ENCODE measurements around the gene YTHDF2.
"Not testable (repeated sequence)": the region's sequence is repeated elsewhere in the genome, so short reads cannot be mapped to it uniquely, and the experiment has no call there.

YTHDF2 gene

DNA sequence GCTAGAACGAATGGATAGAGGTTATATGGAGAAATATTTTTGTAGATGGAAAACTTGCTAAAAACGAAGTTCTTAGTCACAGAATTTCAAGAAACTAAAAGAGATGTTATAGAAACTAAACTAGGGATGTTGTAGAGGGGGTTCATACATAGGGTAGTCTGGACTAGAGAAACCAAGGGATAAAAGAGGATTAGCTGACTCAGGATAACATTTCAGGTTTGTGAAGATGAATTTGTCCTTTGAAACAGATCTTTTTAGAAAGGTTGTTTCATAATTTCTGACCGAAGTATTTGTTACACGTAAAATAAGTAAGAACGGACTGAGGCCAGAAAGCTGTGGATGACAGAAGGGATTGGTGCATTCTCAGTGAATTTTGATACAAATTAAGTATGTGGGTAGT is 13.6 kb downstream of the YTHDF2 start:
- H3K9me3 Mint-ChIP-seq, result no peaks in the 10 kb centered on the region
- peaks cover 13% of the 10 kb centered on the region for H3K36me3 Mint-ChIP-seq
- H3K27ac Mint-ChIP-seq, result no peak overlapping the region
- H3K27me3 Mint-ChIP-seq, result no peaks in the 10 kb centered on the region
- peaks cover 66% of the 10 kb centered on the region for H3K4me1 Mint-ChIP-seq
- H3K4me3 Mint-ChIP-seq, result peak overlapping the region; percentile 49

DNA sequence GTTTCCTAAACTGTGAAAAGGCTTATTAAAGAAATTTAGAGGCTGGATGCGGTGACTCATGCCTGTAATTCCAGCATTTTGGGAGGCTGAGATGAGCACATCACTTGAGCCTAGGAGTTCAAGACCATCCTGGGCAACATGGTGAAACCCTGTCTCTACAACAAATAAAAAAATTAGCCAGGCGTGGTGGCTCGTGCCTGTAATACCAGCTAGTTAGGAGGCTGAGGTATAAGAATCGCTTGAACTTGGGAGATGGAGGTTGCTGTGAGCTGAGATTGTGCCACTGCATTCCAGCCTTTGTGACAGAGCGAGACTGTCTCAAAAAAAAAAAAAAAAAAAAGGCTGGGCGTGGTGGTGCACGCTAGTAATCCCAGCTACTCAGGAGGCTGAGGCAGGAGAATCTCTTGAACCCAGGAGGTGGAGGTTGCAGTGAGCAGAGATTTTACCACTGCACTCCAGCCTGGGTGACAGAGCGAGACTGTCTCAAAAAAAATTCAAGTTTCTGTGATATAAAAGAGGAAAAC is 14.1 kb downstream of the YTHDF2 start:
- not testable (repeated sequence) for H3K4me3 Mint-ChIP-seq, H3K27me3 Mint-ChIP-seq, H3K9me3 Mint-ChIP-seq, H3K27ac Mint-ChIP-seq
- H3K4me1 Mint-ChIP-seq, result peaks cover 65% of the 10 kb centered on the region
- peaks cover 13% of the 10 kb centered on the region for H3K36me3 Mint-ChIP-seq

DNA sequence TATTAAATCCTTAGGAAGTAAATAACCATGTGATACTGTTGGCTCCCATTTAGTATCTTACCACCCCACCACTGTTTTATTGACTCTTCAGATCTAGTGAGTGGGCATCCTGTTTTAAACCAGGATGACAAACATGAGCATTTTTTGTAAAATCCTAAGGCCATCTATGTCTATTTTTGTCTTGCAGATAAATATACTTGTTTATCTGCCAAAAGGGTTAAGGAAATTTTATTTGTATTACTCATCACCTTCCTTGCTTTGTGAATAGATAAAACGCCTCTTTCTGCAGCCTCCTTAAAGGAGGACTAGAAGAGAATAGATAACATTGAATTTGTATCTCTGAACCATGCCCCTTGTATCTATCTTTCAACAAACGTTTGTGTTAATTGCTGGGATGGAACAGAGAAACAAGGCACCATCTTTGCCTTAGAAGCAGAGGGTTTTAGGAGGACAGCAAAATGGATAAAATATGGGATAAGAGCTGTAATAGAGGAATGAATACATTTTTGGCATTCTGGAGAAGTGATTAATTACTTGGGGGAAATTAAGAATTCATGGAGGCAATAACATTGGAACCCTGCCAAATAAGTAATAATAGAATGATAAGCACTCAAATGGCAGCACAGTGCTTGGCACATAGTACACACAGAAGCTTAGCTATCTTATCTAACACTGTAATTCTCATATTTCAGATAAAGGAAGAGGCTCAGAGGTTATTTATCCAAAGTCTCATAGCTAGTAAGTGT is 14.7 kb downstream of the YTHDF2 start:
- Mint-ChIP-seq H3K27ac (no peak overlapping the region), H3K4me1 (peaks cover 60% of the 10 kb centered on the region), H3K9me3 (no peaks in the 10 kb centered on the region), H3K27me3 (no peaks in the 10 kb centered on the region), H3K36me3 (peaks cover 11% of the 10 kb centered on the region), H3K4me3 (peak overlapping the region; percentile 56)

DNA sequence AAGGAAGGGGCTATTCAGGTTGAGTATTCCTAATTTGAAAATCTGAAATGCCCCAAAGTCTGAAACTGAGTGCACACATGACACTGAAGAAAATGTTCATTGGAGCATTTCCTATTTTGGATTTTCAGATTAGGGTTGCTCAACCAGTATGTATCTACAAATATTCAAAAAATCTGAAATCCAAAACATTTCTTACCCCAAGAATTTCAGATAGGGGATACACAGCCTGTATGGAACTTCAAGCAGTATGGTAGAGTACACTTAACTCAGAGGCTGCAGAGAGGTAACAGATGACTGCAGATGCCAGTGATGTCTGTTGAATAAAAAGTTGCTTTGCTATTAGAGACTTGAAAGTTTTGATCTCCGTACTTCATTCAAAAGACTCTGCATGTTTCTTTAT is 19.0 kb downstream of the YTHDF2 start:
- H3K9me3 Mint-ChIP-seq, result no peaks in the 10 kb centered on the region
- H3K36me3 Mint-ChIP-seq, result peaks cover 10% of the 10 kb centered on the region
- H3K4me1 Mint-ChIP-seq, result peaks cover 49% of the 10 kb centered on the region
- H3K27ac Mint-ChIP-seq, result no peak overlapping the region
- H3K4me3 Mint-ChIP-seq, result no peak overlapping the region
- no peaks in the 10 kb centered on the region for H3K27me3 Mint-ChIP-seq

DNA sequence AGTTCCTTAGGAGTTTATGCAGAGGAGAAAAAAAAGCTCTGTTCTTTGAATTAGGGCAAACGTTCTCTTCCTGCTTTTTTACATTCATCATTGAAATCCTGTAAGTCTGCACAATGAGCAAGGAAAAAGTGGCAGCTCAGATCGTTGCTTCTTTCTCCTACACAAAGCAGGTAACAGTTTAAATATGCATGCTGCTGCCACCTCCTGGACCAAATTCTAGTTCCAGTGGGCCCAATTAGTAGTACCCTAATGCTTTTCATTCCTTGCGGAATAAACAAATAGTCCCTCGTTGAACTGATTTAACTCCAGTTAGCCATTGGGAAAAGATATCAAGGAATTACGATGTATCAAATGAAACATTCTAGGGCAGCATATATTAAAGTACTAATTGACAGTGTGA is 20.1 kb downstream of the YTHDF2 start:
- H3K4me3 Mint-ChIP-seq, result peak overlapping the region; percentile 27
- no peaks in the 10 kb centered on the region for H3K9me3 Mint-ChIP-seq
- no peaks in the 10 kb centered on the region for H3K27me3 Mint-ChIP-seq
- peaks cover 5% of the 10 kb centered on the region for H3K36me3 Mint-ChIP-seq
- peaks cover 43% of the 10 kb centered on the region for H3K4me1 Mint-ChIP-seq
- no peak overlapping the region for H3K27ac Mint-ChIP-seq

DNA sequence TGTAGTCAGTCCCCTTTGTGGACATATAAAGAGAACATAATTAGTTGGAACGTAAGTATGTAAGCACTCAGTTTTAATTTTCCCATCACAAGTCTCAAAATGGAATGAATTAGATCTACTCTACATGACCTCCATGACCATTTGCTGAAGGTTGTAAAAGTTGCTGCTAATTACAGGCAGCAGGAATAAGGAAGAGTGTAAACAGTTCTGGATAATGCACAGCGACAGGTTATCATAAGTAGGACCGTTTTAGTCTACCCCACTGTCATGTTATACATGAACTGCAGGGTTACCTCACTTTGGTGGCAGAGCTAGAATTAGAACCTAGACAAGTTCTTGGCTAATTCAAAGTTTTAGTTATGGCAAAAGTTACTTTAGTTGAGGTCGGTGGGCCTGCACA is 21.7 kb downstream of the YTHDF2 start:
- H3K27ac Mint-ChIP-seq, result no peak overlapping the region
- peaks cover 30% of the 10 kb centered on the region for H3K4me1 Mint-ChIP-seq
- no peaks in the 10 kb centered on the region for H3K9me3 Mint-ChIP-seq
- no peak overlapping the region for H3K4me3 Mint-ChIP-seq
- H3K27me3 Mint-ChIP-seq, result no peaks in the 10 kb centered on the region
- H3K36me3 Mint-ChIP-seq, result peaks cover 3% of the 10 kb centered on the region

DNA sequence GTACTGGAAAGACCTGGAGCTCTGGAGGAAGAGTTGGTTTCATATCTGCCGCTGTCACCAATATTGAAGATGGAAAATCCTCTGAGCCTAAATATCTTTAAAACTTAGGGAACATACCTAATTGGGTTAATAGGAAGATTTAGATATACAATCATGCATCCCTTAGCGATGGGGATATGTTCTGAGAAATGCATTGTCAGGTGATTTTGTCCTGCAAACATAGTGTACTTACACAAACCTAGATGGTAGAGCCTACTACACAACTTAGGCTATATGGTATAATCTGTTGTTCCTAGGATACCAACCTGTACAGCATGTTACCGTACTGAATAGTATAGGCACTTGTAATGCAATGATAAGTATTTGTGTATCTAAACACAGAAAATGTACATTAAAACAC is 22.5 kb downstream of the YTHDF2 start:
- Mint-ChIP-seq H3K27ac (no peak overlapping the region), H3K36me3 (peaks cover 3% of the 10 kb centered on the region), H3K4me3 (no peak overlapping the region), H3K9me3 (no peaks in the 10 kb centered on the region), H3K27me3 (no peaks in the 10 kb centered on the region), H3K4me1 (peaks cover 22% of the 10 kb centered on the region)

DNA sequence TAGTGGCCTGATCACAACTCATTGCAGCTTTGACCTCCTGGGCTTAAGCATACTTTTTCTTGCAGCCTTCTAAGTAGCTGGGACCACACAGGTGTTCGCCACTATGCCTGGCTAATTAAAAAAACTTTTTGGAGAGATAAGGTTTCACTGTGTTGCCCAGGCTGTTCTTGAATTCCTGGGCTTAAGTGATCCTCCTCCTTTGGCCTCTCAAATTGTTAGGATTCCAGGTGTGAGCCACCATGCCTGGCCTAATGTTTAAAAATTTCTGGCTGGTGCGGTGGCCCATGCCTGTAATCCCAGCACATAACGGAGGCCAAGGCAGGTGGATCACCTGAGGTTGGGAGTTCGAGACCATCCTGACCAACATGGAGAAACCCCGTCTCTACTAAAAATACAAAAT is 24.4 kb downstream of the YTHDF2 start:
- Mint-ChIP-seq H3K4me3 (no peak overlapping the region), H3K9me3 (no peaks in the 10 kb centered on the region), H3K27ac (no peak overlapping the region), H3K4me1 (peaks cover 33% of the 10 kb centered on the region), H3K36me3 (peaks cover 5% of the 10 kb centered on the region), H3K27me3 (no peaks in the 10 kb centered on the region)

DNA sequence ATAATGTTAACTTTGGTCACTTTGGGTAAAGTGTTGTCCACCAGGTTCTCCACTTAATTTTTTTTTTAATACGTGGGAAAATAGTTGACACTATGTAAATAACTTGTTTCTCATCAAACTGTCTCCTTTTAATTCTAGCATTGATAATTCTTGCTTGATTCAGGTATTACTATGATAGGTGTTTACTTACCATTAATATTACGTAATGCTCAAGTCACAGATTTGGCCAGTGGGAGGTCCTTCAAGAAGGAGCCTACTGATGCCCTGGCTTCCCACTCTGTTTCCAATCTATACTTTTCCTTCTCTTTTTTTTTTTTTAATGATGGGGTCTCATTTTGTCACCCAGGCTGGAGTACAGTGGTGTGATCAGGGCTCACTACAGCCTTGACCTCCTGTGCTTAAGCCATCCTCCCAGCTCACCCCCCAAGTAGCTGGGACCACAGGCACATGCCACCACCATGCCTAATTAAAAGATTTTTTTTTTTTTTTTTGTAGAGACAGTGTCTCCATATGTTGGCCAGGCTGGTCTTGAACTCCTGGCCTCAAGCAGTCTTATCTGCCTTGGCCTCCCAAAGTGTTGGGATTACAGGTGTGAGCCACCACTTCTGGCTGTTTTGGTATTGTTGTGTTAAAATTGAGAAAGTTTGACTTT is 29.9 kb downstream of the YTHDF2 start:
- Mint-ChIP-seq H3K27me3 (no peaks in the 10 kb centered on the region), H3K36me3 (peaks cover 4% of the 10 kb centered on the region), H3K9me3 (no peaks in the 10 kb centered on the region), H3K27ac (no peak overlapping the region), H3K4me1 (peaks cover 19% of the 10 kb centered on the region), H3K4me3 (no peak overlapping the region)

DNA sequence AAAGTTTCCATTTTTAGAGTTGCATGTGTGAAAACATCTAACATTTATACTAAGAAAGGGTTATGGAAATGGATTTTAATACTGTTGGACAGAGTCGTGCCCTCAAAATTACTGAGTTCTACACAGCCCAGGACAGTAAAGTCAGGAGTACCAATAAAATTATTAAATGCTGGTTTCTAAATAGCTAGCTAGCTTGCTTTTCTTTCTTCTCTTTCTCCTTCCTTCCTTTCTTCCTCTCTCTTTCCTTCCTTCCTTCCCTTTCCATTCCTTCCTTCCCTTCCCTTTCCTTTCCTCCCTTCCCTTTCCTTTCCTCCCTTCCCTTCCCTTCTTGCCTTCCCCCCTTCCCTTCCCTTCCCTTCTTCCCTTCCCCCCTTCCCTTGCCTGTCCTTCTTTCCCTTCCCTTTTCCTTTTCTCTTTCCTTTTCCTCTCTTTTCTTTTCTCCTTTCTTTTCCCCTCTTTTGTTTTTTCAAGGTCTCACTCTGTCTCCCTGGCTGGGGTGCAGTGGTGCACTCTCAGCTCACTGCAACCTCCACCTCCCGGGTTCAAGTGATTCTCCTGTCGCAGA is 33.9 kb downstream of the YTHDF2 start:
- Mint-ChIP-seq H3K27me3 (no peaks in the 10 kb centered on the region), H3K27ac (no peak overlapping the region), H3K4me3 (no peak overlapping the region), H3K36me3 (peaks cover 1% of the 10 kb centered on the region), H3K9me3 (no peaks in the 10 kb centered on the region), H3K4me1 (peaks cover 17% of the 10 kb centered on the region)

DNA sequence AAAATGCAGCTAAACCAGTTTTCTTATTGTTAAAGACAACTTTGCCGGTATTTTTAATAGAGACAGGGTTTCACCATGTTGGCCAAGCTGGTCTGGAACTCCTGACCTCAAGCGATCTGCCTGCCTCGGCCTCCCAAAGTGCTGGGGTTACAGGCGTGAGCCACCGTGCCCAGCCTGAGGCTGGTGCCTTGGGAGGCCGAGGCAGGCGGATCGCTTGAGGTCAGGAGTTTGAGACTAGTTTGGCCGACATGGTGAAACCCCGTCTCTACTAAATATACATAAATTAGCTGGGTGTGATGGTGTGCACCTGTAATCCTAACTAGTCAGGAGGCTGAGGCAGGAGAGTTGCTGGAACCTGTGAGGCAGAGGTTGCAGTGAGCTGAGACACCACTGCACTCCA is 35.2 kb downstream of the YTHDF2 start:
- H3K27me3 Mint-ChIP-seq, H3K36me3 Mint-ChIP-seq: not testable (repeated sequence)

DNA sequence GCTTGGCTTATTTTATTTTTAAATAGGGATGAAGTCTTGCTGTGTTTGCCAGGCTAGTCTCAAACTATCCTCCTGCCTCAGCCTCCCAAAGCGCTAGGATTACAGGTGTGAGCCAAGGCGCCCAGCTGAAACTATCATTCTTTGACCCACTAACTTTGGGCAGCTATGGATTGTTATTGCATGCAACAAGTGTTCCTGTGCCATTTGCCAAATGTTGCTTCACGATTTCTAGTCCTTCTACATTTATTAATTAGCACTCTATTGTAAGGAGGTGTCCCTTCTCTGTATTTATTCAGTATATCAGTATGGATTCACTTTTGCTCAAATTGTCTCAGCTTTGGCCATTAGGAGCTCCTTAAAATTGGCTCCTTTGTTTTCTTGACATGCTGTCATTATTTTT is 36.4 kb downstream of the YTHDF2 start:
- Mint-ChIP-seq H3K27ac (no peak overlapping the region), H3K9me3 (no peaks in the 10 kb centered on the region), H3K36me3 (peaks cover 1% of the 10 kb centered on the region), H3K27me3 (no peaks in the 10 kb centered on the region), H3K4me1 (peaks cover 4% of the 10 kb centered on the region), H3K4me3 (no peak overlapping the region)

More for the DNA sequence above, 35.2 kb downstream of the YTHDF2 start:
- H3K4me3 Mint-ChIP-seq, H3K9me3 Mint-ChIP-seq, H3K27ac Mint-ChIP-seq, H3K4me1 Mint-ChIP-seq: not testable (repeated sequence)

DNA sequence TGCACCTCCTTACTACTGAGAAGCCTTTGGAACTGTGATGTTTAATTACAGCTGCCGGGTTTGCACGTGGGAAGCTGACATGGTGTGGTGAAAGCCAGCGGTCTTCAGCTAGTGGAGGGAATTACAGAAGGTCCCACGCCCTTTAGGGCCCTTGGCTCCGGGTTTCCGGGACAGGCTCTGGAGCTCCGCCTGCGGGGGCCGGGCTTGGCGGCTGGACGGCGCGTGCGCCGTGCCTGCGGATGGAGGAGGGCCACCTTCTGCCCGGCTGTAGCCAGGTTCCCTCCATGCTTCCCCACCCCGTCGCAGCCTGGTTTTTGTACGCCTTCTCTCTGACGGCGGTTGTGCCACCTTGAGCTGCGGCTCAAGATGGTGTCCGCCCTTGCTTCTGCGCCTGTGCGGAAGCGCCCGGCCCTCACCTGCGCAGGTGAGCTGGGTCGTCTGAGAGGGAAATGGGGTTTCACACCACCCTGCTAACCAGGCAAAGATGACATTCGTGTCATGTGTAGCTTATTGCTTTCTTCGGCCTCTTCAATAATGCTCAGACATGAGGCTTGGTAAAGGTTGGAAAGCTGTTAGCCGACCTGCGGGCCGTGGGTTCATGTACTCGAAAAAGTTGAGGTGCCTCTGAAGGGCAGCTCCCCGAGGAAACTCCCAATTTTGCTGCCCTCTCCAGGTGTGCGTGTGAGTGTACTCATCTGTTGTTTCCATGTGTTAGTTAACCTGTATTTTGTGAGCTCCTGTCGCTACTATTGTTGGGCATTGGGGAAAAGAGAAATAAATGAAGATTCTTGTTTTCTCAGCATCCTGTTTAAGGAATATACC is 38.6 kb downstream of the YTHDF2 start:
- Mint-ChIP-seq H3K27me3 (no peaks in the 10 kb centered on the region), H3K9me3 (no peaks in the 10 kb centered on the region), H3K4me3 (peak overlapping the region; percentile 83), H3K4me1 (peaks cover 4% of the 10 kb centered on the region), H3K27ac (peak overlapping the region; percentile 85), H3K36me3 (no peaks in the 10 kb centered on the region)

DNA sequence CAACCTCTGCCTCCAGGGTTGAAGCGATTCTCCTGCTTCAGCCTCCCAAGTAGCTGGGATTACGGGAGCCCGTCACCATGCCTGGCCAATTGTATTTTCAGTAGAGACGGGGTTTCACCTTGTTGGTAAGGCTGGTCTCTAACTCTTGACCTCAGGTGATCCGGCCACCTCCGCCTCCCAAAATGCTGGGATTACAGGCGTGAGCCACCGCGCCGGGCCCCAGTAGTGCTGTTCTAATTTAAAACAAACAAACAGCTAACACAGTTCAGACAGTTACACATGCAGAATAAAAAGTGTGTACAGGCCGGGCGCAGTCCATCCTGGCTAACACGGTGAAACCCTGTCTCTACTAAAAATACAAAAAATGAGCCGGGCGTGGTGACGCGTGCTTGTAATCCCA is 39.6 kb downstream of the YTHDF2 start:
- Mint-ChIP-seq H3K4me1 (peaks cover 4% of the 10 kb centered on the region), H3K27me3 (no peaks in the 10 kb centered on the region), H3K9me3 (no peaks in the 10 kb centered on the region), H3K36me3 (no peaks in the 10 kb centered on the region), H3K27ac (no peak overlapping the region), H3K4me3 (no peak overlapping the region)

DNA sequence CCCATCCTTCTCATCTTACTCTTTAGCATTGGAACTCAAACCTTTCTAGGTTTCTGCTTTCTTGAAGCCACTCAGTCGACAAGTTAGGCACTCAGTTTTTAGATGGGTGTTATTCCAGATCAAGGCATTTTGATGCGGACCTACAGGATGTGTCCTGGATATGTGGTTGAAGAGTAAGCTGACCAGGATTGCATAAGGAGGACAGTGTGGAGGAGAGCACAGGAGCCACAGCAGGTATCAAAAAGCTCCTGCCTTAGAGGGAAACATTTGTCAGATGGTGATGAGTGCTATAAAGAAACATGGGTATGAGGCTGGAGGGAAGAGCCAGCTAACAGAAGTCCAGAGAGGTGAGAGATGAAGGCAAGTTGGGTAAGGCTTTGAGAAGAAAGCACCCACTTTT is 41.3 kb downstream of the YTHDF2 start:
- Mint-ChIP-seq H3K4me1 (peaks cover 4% of the 10 kb centered on the region), H3K36me3 (no peaks in the 10 kb centered on the region), H3K4me3 (no peak overlapping the region), H3K27ac (no peak overlapping the region), H3K27me3 (no peaks in the 10 kb centered on the region), H3K9me3 (no peaks in the 10 kb centered on the region)

All from activated naive CD4-positive, alpha-beta T cell treated with anti-CD3 and anti-CD28 coated beads, Interleukin-2, amount 50 U/mL, for 24 hours (primary cell).